HepG2 (cell line): ENCODE results near the gene XPR1. TPM values are rescaled to one million over a fixed set of nuclear protein-coding genes. Genes with fewer than 3 reads are reported as not detected.

Experiments used
- ATAC-seq: fragments of 200-7000 bp; cut with Tn5 transposase; 3 replicates; pipeline ENCODE4 v1.9.1; 2020; ENCODE audit warnings: mild to moderate bottlenecking, moderate library complexity
- BruUV-seq: library from RNA; stranded (reverse); fragments of 400-500 nt; replicated peaks from 2 replicates; lab custom pipeline; 2021; lab: Mats Ljungman, UMichigan
- CTCF ChIA-PET: fragments of 300-600 bp; formaldehyde crosslinking; extraction: SDS; loops from one replicate; lab custom pipeline; 2021; ENCODE audit warnings: low total read pairs, inconsistent platforms, low intra/inter-chr PET ratio; lab: Yijun Ruan, JAX
- POLR2A ChIA-PET: fragments of 350-600 bp; sonication (Branson Sonifier 250); formaldehyde crosslinking; loops from one replicate; lab custom pipeline; 2020; ENCODE audit warnings: antibody characterized with exemption, inconsistent platforms; lab: Yijun Ruan, JAX
- DNase-seq: peaks from one replicate; pipeline ENCODE4 v3.0.0-alpha.2; 2015; ENCODE audit warnings: low spot score
- FAIRE-seq: peaks from 3 replicates; lab custom pipeline; 2011; peaks lifted over from hg19 to GRCh38; lab: Jason Lieb, UNC
- H2AFZ ChIP-seq: one replicate; pipeline ENCODE4 v1.6.1; 2011; ENCODE audit warnings: low read length, inconsistent platforms
- H3K27ac ChIP-seq: fragments of 300-600 bp; 3 replicates; pipeline ENCODE4 v1.8.0; 2011; ENCODE audit warnings: mixed run types, mild to moderate bottlenecking, mixed read lengths, low read length, inconsistent platforms; ENCODE audit not compliant: insufficient read depth; ENCODE audit errors: extremely low read length
- H3K27me3 ChIP-seq, 2 experiments: fragments of 200-600 bp in 1 of 2; 2 replicates in 1 of 2; 3 replicates in 1 of 2; pipeline versions ENCODE4 v1.6.0 to v1.8.0; 2011; ENCODE audit warnings: low read length in 2 of 2, mild to moderate bottlenecking in 2 of 2, moderate library complexity in 2 of 2, inconsistent platforms in 1 of 2; ENCODE audit not compliant: insufficient read depth in 2 of 2, control insufficient read depth in 1 of 2
- H3K36me3 ChIP-seq, 2 experiments: fragments of 200-600 bp in 1 of 2; replicated peaks in 1 of 2; 2 replicates in 1 of 2; 3 replicates in 1 of 2; pipeline versions ENCODE4 v1.5.1 to v1.8.0; 2011; ENCODE audit warnings: low read length in 2 of 2, inconsistent platforms in 1 of 2; ENCODE audit not compliant: insufficient read depth in 2 of 2, control insufficient read depth in 1 of 2
- H3K4me1 ChIP-seq: 2 replicates; pipeline ENCODE4 v1.5.1; 2012; ENCODE audit warnings: low read length, inconsistent platforms; ENCODE audit not compliant: insufficient read depth
- H3K4me2 ChIP-seq: 2 replicates; pipeline ENCODE4 v1.6.0; 2011; ENCODE audit warnings: low read depth, low read length, inconsistent platforms
- H3K4me3 ChIP-seq, 3 experiments: fragments of 200-600 bp in 1 of 3; sonication (generic), shearing (Covaris generic) in 1 of 3; replicated peaks in 1 of 3; 2 replicates each; pipeline ENCODE4 v1.5.1; 2011 to 2016; ENCODE audit warnings: low read length in 3 of 3, inconsistent platforms in 2 of 3, low read depth in 2 of 3, mild to moderate bottlenecking in 2 of 3, control low read depth in 1 of 3, mixed read lengths in 1 of 3; ENCODE audit not compliant: insufficient read depth in 1 of 3
- H3K79me2 ChIP-seq: one replicate; pipeline ENCODE4 v1.6.1; 2011; ENCODE audit warnings: low read length, inconsistent platforms; ENCODE audit not compliant: insufficient read depth
- H3K9ac ChIP-seq: 2 replicates; pipeline ENCODE4 v1.6.0; 2011; ENCODE audit warnings: mild to moderate bottlenecking, low read depth, low read length, inconsistent platforms; ENCODE audit not compliant: insufficient read depth
- H3K9me3 ChIP-seq: 2 replicates; pipeline ENCODE4 v1.5.1; 2012; ENCODE audit warnings: mild to moderate bottlenecking, low read length
- H4K20me1 ChIP-seq: 2 replicates; pipeline ENCODE4 v1.6.0; 2011; ENCODE audit warnings: inconsistent platforms, mild to moderate bottlenecking, low read length, moderate library complexity; ENCODE audit not compliant: insufficient read depth
- HNF4A ChIP-seq: sonication (generic); formaldehyde crosslinking; IDR thresholded peaks from 2 replicates; pipeline ENCODE4 v1.4.0; 2020; ENCODE audit warnings: missing genetic modification reagents
- KMT2B ChIP-seq: IDR thresholded peaks from 2 replicates; pipeline ENCODE4 v1.6.1; 2016; ENCODE audit warnings: missing genetic modification reagents, missing compliant biosample characterization
- MBD4 ChIP-seq: IDR thresholded peaks from 2 replicates; pipeline ENCODE4 v1.6.1; 2012; ENCODE audit warnings: low read length, inconsistent platforms, borderline replicate concordance
- PRDM15 ChIP-seq: sonication (generic); formaldehyde crosslinking; IDR thresholded peaks from 2 replicates; pipeline ENCODE4 v1.4.0; 2020; ENCODE audit warnings: missing genetic modification reagents
- ZNF121 ChIP-seq: sonication (generic); formaldehyde crosslinking; IDR thresholded peaks from 2 replicates; pipeline ENCODE4 v1.5.0; 2020; ENCODE audit warnings: mild to moderate bottlenecking, missing genetic modification reagents
- ZNF317 ChIP-seq: sonication (generic); formaldehyde crosslinking; IDR thresholded peaks from 2 replicates; pipeline ENCODE4 v1.5.0; 2020; ENCODE audit warnings: mild to moderate bottlenecking, missing genetic modification reagents
- ZNF510 ChIP-seq: sonication (generic); formaldehyde crosslinking; IDR thresholded peaks from 2 replicates; pipeline ENCODE4 v1.4.0; 2020; ENCODE audit warnings: low read depth, mild to moderate bottlenecking, missing genetic modification reagents
- ZNF558 ChIP-seq: sonication (generic); formaldehyde crosslinking; IDR thresholded peaks from 2 replicates; pipeline ENCODE4 v1.9.0; 2022; ENCODE audit warnings: mild to moderate bottlenecking, missing genetic modification reagents, borderline replicate concordance
- ZNF75D ChIP-seq: sonication (generic); formaldehyde crosslinking; IDR thresholded peaks from 2 replicates; pipeline ENCODE4 v1.8.1; 2023; ENCODE audit warnings: missing genetic modification reagents, mild to moderate bottlenecking, borderline replicate concordance
- WGBS: methylation state at CpG from one replicate; pipeline ENCODE4 v1.1.6; 2017; ENCODE audit warnings: low lambda C conversion rate; 5-methylcytosine and 5-hydroxymethylcytosine counted together
- in situ Hi-C: cut with HindIII; loops from 2 replicates; pipeline ENCODE4 v1.10.0; 2017; ENCODE audit warnings: low pct_unique_long_range_greater_than_20kb; ENCODE audit not compliant: extremely low pct_ligation_motif_present
- intact Hi-C: fragments of 100-400 bp; cut with micrococcal nuclease; formaldehyde crosslinking; loops from one replicate; pipeline ENCODE4 v1.10.0; 2022; ENCODE audit not compliant: unreplicated experiment
- polyA plus RNA-seq, 8 experiments: library from polyadenylated mRNA; depleted of rRNA in 3 of 8; stranded (reverse) in 7 of 8; unstranded in 1 of 8; fragments of >200 nt; fragmentation: Illumina TruSeq in 4 of 8; extraction: Trizol in 4 of 8; gene quantifications; 2 replicates each; pipeline versions ENCODE4 v1.2.1 to v1.2.3, GENCODE V29; 2011 to 2016; ENCODE audit warnings: low read depth in 4 of 8, missing spikeins in 1 of 8, mixed read lengths in 1 of 8; ENCODE audit not compliant: insufficient read depth in 1 of 8
- total RNA-seq, 5 experiments: library from RNA; depleted of rRNA; stranded (reverse); fragments of >200 nt; fragmentation: Illumina TruSeq; extraction: Trizol; gene quantifications; 2 replicates each; pipeline ENCODE4 v1.2.3, GENCODE V29; 2016; ENCODE audit warnings: low read depth in 1 of 5
- TF ChIP-seq, protein P1 (sequence below): sonication (generic); formaldehyde crosslinking; IDR thresholded peaks from 2 replicates; pipeline ENCODE4 v1.4.0; 2020; ENCODE audit warnings: mild to moderate bottlenecking, missing genetic modification reagents
- TF ChIP-seq, protein P2 (sequence below): sonication (generic); formaldehyde crosslinking; IDR thresholded peaks from 2 replicates; pipeline ENCODE4 v1.5.0; 2020; ENCODE audit warnings: missing genetic modification reagents, mild to moderate bottlenecking, borderline replicate concordance

XPR1 gene
- total and polyA plus RNA-seq, 2 of the 13 experiments (the other 11 are each of a cell fraction or from before 2014, with no cell fraction given) = 22.3 to 23.6 TPM

DNA sequence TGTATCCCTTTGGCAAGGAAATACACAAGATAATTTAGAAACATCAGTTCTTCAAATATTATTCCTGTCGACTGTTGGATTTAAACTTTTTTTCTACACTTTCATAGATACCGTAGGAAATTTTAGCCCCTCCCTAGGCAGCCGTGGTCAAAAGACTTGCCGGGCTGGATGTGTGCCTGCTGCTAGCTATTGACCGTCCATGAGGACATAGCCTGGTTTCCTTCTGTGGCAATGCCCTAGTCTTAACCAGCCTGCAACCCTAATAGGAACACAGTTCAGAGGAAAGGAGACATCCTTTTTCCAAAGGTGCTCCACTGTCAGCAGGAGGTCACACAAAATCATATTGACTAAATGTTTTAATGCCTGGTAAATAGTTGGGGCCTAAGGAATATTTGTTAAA, 260.4 kb downstream of the XPR1 start:
- WGBS = 92% methylated on average over 5 of the region's 5 CpGs
- Histone ChIP-seq H3K4me2 (no peak overlapping the region), H3K27ac (no peak overlapping the region), H3K4me3 (no peak overlapping the region), H2AFZ (no peak overlapping the region), H4K20me1 (no peaks in the 10 kb centered on the region), H3K27me3 (no peaks in the 10 kb centered on the region), H3K4me1 (peaks cover 6% of the 10 kb centered on the region), H3K36me3 (no peaks in the 10 kb centered on the region; a peak in 1 of 5 replicates), H3K9me3 (no peaks in the 10 kb centered on the region), H3K9ac (no peak overlapping the region), H3K79me2 (no peaks in the 10 kb centered on the region)
- ATAC-seq (no peak), FAIRE-seq (no peak), DNase-seq (no peak)
- in situ Hi-C loops = no loop called here
- intact Hi-C loops = loop anchor here (2.0 kb wide), 1 partner anchor 33 kb away; no protein-coding TSS in a partner anchor
- ChIA-PET POLR2A (no interaction called here), CTCF (no interaction called here)
- TF ChIP-seq, protein P1, sequence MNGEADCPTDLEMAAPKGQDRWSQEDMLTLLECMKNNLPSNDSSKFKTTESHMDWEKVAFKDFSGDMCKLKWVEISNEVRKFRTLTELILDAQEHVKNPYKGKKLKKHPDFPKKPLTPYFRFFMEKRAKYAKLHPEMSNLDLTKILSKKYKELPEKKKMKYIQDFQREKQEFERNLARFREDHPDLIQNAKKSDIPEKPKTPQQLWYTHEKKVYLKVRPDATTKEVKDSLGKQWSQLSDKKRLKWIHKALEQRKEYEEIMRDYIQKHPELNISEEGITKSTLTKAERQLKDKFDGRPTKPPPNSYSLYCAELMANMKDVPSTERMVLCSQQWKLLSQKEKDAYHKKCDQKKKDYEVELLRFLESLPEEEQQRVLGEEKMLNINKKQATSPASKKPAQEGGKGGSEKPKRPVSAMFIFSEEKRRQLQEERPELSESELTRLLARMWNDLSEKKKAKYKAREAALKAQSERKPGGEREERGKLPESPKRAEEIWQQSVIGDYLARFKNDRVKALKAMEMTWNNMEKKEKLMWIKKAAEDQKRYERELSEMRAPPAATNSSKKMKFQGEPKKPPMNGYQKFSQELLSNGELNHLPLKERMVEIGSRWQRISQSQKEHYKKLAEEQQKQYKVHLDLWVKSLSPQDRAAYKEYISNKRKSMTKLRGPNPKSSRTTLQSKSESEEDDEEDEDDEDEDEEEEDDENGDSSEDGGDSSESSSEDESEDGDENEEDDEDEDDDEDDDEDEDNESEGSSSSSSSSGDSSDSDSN (CRISPR knock-in tag) = no peak
- no peak for TF ChIP-seq ZNF510 (CRISPR knock-in tag)
- TF ChIP-seq MBD4 = no peak
- TF ChIP-seq ZNF121 = no peak
- no peak for TF ChIP-seq ZNF75D (CRISPR knock-in tag)
- BruUV-seq = no TSS peak

- Histone ChIP-seq H3K36me3 (no peaks in the 10 kb centered on the region), H4K20me1 (no peaks in the 10 kb centered on the region), H3K4me2 (no peak overlapping the region), H3K9me3 (no peaks in the 10 kb centered on the region), H3K4me3 (no peak overlapping the region), H3K79me2 (no peaks in the 10 kb centered on the region), H3K4me1 (peaks cover 6% of the 10 kb centered on the region), H3K9ac (no peak overlapping the region), H3K27ac (no peak overlapping the region), H2AFZ (no peak overlapping the region), H3K27me3 (no peaks in the 10 kb centered on the region)
- POLR2A ChIA-PET = no interaction called here
- DNase-seq = no peak
- in situ Hi-C loops (no loop called here), intact Hi-C loops (loop anchor here (2.0 kb wide), 1 partner anchor 32 kb away; no protein-coding TSS in a partner anchor)
- FAIRE-seq = no peak
- peak; percentile 40; the same call in 1 of the 3 replicates for ATAC-seq
- CTCF ChIA-PET = no interaction called here
- no TSS peak for BruUV-seq
- WGBS = 50% methylated on average over 2 of the region's 2 CpGs
- TF ChIP-seq, protein P2, sequence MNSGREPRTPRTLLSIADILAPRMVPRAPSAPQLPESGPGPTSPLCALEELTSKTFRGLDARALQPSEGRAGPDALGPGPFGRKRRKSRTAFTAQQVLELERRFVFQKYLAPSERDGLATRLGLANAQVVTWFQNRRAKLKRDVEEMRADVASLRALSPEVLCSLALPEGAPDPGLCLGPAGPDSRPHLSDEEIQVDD (CRISPR knock-in tag) = no peak
- no peak for TF ChIP-seq PRDM15
- peak; percentile 90 for TF ChIP-seq ZNF317
- no peak for TF ChIP-seq KMT2B (CRISPR knock-in tag)
- peak; percentile 22; the same call in 1 of the 2 replicates for TF ChIP-seq HNF4A (CRISPR knock-in tag)
- TF ChIP-seq ZNF558 = no peak
These were observed 260.9 kb downstream of the XPR1 start for GRCh38 chr1:180892675-180893074.
